IPS-20b (cell line): ENCODE results near the gene OR4F15.
"Not testable (repeated sequence)": the region's sequence is repeated elsewhere in the genome, so short reads cannot be mapped to it uniquely, and the experiment has no call there.

Experiments
- H3K27ac ChIP-seq: one replicate; pipeline ENCODE4 v1.5.1; 2013; ENCODE audit warnings: low read length
- H3K27me3 ChIP-seq: 2 replicates; pipeline ENCODE4 v1.6.1; 2013; ENCODE audit warnings: mild to moderate bottlenecking, low read length, inconsistent platforms; ENCODE audit not compliant: insufficient read depth
- H3K36me3 ChIP-seq: 2 replicates; pipeline ENCODE4 v1.6.1; 2013; ENCODE audit warnings: low read depth, mild to moderate bottlenecking, inconsistent platforms, low read length, moderate library complexity; ENCODE audit not compliant: insufficient read depth
- H3K4me1 ChIP-seq: 2 replicates; pipeline ENCODE4 v1.6.1; 2013; ENCODE audit warnings: mild to moderate bottlenecking, control low read depth, inconsistent platforms, low read length, moderate library complexity; ENCODE audit not compliant: insufficient read depth
- H3K4me3 ChIP-seq: 2 replicates; pipeline ENCODE4 v1.5.1; 2013; ENCODE audit warnings: mild to moderate bottlenecking, low read length, inconsistent platforms
- H3K9ac ChIP-seq: 2 replicates; pipeline ENCODE4 v1.6.1; 2013; ENCODE audit warnings: low read depth, mild to moderate bottlenecking, inconsistent platforms, low read length, moderate library complexity
- H3K9me3 ChIP-seq: 2 replicates; pipeline ENCODE4 v1.6.1; 2013; ENCODE audit warnings: mild to moderate bottlenecking, low read depth, low read length, inconsistent platforms; ENCODE audit not compliant: insufficient read depth

OR4F15 gene, protein sequence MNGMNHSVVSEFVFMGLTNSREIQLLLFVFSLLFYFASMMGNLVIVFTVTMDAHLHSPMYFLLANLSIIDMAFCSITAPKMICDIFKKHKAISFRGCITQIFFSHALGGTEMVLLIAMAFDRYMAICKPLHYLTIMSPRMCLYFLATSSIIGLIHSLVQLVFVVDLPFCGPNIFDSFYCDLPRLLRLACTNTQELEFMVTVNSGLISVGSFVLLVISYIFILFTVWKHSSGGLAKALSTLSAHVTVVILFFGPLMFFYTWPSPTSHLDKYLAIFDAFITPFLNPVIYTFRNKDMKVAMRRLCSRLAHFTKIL

DNA sequence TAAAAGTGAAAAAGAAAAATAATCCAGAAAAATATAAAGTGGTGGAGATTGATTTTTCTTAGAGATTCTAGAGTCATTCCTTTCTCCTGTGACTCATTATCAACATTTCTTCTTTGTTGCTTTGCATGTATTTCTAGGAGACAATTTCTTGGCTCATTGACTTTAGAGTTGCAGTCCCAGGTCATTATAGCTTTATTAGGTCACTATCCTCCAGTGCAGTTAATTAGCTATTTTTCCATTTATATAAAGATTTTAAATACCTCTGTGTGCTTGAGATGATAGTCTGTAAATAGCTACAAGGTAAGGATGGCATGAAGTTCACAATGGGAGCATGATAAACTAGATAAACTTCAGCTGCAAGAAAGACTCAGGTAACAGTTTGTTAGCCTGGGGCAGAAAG is at the start of gene OR4F15:
Gene OR4F15, plus strand, starts transcription at position 301 of the 400 bp plus-strand sequence. CDS start 5,985 bp downstream, outside the sequence.
- H3K27me3 ChIP-seq: no peaks in the 10 kb centered on the region
- H3K9ac ChIP-seq: no peak within 1 kb of the TSS
- H3K4me3 ChIP-seq: no peak within 1 kb of the TSS
- no peaks in the 10 kb centered on the region for H3K4me1 ChIP-seq
- no peak within 1 kb of the TSS for H3K27ac ChIP-seq
- H3K36me3 ChIP-seq: no peaks in the 10 kb centered on the region
- H3K9me3 ChIP-seq: no peaks in the 10 kb centered on the region

DNA sequence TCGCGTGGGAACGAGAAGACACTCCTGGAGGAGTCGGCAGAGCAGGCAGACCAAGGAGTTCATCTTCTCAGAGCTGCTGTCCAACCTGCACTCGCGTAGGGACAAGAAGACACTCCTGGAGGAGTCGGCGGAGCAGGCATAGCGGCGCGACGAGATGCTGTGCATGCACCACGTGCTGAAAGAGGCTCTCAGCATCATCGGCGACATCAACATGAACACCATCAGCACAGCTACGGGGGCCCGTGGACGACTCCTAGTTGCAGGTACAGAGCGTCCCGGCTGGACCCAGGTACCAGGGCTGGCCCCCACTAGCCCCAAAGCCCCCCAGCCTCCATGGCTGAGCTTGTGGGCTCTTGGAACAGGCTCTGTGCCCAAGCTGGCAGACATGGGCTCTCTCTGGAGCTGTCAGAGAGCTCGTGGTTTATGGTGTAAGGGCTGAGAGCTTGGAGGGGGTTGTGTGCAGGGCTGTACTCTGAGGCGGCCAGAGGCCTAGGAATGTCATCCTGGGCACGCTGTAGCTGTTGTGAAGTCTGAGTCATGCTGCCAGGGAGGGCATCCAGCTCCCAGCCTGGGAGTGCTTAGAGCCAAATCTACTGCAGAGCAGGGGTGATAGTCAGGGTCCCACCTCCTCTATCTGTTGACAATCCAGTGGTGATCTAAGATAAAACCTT is 47.2 kb upstream of the OR4F15 start:
- not testable (repeated sequence) for H3K36me3 ChIP-seq, H3K9me3 ChIP-seq, H3K4me3 ChIP-seq, H3K4me1 ChIP-seq, H3K9ac ChIP-seq, H3K27me3 ChIP-seq, H3K27ac ChIP-seq

DNA sequence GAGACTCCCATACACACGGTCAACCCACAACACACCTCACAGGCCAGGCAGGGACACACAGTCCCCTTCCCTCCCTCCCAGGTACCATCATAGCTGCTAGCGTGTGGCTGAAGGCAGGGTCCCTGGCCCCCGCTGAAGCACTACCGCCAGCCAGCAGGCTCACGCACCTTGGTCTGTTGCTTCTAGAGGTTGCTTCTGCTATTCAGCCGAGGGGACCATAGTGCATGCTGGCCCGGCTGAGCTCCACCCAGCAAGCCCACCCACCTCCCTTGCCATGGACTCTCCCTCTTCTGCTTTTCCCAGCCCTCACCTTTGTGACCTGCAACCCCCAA is 46.7 kb upstream of the OR4F15 start:
- H3K4me1 ChIP-seq, H3K27me3 ChIP-seq, H3K4me3 ChIP-seq, H3K9ac ChIP-seq, H3K9me3 ChIP-seq, H3K36me3 ChIP-seq, H3K27ac ChIP-seq: not testable (repeated sequence)

DNA sequence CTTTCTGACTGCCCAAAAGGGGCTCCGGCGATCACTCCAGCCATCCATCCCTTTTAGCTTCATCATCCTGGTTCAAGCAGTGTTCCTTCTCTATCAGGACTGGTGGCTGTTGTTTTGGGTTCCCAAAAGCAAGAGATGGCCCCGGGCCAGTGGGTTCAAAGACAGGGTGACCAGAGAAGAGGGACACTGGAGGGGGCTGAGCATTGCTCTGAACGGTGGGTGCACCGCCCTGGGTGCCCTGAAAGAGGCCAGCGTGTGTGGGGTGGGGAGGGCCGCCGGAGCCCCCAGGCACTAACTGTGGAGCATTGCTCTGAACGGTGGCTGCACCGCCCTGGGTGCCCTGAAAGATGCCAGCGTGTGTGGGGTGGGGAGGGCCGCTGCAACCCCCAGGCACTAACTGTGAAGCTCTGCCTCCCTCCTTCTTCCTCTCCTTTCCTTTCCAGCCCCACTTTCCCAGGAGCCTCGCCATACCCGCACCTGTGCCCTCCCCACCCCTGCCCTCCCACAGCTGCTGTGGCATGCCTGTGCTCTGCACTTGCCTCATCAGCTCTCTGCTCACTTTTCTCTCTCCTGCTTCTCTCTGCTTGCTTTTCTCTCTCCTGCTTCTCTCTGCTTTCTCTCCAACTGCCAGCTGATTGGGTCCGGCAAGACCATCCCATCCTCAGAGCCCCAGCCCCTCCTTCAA is 46.1 kb upstream of the OR4F15 start:
- H3K36me3 ChIP-seq: no peaks in the 10 kb centered on the region
- H3K9me3 ChIP-seq: no peaks in the 10 kb centered on the region
- no peaks in the 10 kb centered on the region for H3K27me3 ChIP-seq
- H3K4me1 ChIP-seq: no peaks in the 10 kb centered on the region
- H3K4me3 ChIP-seq: no peak overlapping the region
- H3K27ac ChIP-seq: no peak overlapping the region
- H3K9ac ChIP-seq: no peak overlapping the region

DNA sequence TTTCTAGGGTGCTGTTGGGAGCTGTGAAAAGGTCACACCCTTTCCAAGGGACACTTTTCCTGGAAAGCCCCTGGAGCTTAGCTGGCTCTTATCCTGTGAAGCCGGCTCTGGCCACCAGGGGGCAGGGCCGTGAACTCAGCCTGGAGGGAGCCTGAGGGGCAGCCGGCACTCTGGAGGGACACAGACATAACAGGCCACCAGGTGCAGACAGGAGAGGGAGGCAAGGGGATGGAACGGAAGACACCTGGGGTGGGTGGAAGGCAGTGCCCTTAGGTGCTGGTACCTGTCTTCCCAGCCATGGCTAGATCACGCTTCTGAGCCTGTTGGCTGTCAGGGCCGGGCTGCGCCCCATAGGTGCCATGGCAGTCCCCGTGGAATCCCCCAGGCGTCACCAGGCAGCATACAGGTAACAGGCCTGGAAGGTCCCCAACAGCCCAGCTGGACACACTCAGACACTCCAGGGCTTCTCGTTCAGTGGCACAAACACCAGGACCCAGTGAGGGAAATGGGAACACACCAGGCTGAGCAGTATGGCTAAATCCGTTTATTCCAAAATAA is 44.8 kb upstream of the OR4F15 start:
- not testable (repeated sequence) for H3K4me1 ChIP-seq, H3K4me3 ChIP-seq, H3K9me3 ChIP-seq, H3K9ac ChIP-seq, H3K36me3 ChIP-seq, H3K27ac ChIP-seq, H3K27me3 ChIP-seq

DNA sequence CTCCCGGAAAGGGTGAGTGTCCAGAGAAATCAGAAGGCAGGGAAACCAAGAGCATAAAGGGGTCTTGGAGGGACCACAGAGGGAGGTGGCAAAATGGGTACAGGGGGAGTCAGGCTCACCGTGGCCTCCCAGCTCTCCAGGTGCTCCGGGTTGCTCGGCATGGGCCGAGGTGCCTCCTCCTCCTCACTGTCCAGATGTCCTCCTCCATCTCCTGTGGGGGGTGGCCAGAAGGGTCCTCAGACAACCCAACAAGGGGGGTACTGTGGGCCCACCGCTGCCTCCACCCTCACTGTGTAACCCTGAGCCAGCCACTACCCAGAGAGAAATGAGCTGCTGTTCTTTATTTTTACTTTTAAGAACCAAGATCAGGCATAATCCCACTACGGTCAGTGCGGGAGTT is 39.1 kb upstream of the OR4F15 start:
- Histone ChIP-seq H3K9me3 (no peaks in the 10 kb centered on the region), H3K9ac (no peak overlapping the region), H3K4me3 (no peak overlapping the region), H3K27ac (no peak overlapping the region), H3K36me3 (no peaks in the 10 kb centered on the region), H3K27me3 (no peaks in the 10 kb centered on the region), H3K4me1 (no peaks in the 10 kb centered on the region)

DNA sequence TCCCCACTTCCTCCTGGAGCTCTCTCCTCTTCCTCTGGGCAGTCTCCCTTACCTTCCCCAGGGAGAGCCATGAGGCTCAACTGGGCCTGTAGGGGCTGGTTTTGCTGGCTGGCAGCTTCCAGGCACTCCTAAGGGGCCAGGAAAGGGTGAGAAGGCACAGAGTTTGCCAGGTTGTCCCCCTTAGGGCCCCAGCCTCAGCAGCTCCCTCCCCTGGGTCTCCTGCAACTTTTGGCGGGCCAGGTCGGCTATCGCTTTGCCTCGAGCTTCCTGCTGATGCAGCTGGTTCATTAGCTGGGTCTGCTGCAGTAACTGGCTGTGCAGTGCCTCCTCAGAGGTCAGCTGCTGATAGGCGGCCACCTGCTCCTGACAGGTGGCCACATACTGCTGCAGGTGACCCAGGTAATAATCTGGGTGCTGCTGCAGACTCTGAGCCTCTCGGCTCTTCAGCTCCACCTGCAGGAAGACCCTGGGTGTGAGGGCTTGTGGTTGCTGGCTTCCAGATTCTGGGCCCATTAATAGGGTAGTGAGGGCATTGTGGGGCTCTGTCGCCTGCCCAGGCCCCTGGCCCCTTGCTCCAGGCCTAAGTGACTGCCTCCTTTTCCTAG is 38.4 kb upstream of the OR4F15 start:
- Histone ChIP-seq H3K36me3 (no peaks in the 10 kb centered on the region), H3K4me3 (no peak overlapping the region), H3K9me3 (no peaks in the 10 kb centered on the region), H3K27me3 (no peaks in the 10 kb centered on the region), H3K9ac (no peak overlapping the region), H3K4me1 (no peaks in the 10 kb centered on the region), H3K27ac (no peak overlapping the region)

DNA sequence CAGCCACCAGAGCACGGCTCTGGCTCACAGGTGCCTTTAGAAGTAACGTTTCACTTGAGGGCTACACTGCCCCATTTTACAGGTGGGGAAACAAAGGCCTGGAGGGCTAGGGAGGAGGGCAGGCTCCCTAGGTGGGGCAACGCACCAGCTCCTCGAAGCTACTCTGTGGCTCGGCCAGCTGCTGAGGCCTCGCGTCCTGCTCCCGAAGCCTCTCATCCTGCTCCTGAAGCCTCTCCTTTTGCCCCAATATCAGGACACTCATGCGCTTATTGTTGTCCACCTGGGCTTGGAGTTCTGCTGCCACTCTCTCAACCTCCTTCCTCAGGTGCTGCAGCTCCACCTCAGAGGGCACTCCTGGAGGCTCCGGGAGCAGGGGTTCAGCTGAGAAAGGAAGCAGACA is 36.9 kb upstream of the OR4F15 start:
- H3K27me3 ChIP-seq: no peaks in the 10 kb centered on the region
- no peak overlapping the region for H3K4me3 ChIP-seq
- H3K4me1 ChIP-seq: no peaks in the 10 kb centered on the region
- no peak overlapping the region for H3K27ac ChIP-seq
- no peak overlapping the region for H3K9ac ChIP-seq
- no peaks in the 10 kb centered on the region for H3K9me3 ChIP-seq
- no peaks in the 10 kb centered on the region for H3K36me3 ChIP-seq

DNA sequence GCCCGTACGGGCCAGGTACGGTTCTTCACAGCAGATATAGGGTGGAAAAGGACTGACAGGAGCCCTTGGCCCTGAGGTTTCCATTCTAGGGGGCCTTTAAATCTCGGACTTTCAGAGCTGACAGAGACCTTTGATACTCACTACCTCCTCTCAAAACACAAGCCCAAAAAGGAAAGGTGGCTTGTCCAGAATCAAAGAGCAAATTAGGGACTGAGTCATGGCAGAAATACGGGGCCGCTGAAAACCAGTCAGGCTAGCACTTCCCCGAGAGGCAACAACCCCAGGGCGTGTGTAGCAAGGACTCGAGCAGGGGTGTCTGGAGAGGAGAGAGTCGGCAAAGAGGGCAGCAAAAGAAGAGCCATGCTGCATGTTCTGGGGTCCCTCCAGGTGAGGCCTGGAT is 33.4 kb upstream of the OR4F15 start:
- H3K36me3 ChIP-seq, H3K27me3 ChIP-seq, H3K4me3 ChIP-seq, H3K4me1 ChIP-seq, H3K27ac ChIP-seq, H3K9ac ChIP-seq, H3K9me3 ChIP-seq: not testable (repeated sequence)

DNA sequence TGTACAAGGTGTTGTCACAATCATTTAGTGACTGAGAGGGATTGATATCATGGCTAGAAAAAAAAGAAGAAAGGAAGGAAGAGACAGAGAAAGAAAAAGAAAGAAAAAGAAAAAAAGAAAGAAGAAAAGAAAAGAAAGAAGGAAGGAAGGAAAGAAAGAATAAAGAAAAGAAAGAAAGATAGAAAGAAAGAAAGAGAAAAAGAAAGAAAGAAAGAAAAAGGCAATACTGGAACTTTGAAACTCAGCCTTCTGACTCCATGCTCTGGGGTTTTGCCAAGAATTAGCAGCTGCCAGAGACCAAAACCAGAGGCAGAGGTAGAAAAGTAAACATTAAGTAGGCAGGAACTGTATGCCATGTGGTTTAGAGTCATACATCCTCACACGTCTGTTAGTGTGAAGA is 31.8 kb upstream of the OR4F15 start:
- H3K27me3 ChIP-seq, H3K4me1 ChIP-seq, H3K9ac ChIP-seq, H3K4me3 ChIP-seq, H3K27ac ChIP-seq, H3K36me3 ChIP-seq, H3K9me3 ChIP-seq: not testable (repeated sequence)

DNA sequence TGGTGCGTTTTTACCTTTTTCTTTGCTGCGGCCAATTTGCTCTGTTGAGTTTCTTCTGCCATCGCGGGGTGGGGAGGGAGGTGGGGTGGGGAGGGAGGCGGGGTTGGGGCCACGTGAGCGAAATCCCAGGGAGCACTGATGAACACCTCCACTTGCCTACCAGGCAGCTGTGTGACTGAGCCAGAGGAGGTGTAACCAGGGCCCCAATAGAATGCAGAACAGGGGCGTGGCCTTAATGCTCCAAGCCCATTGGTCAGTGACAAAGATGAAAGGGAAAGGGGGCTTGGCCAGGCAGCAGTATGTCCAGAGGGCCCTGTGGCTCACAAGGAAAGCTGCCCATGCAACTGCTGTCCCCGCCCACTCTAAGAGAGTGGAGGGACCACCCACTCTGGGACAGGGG is 30.1 kb upstream of the OR4F15 start:
- no peaks in the 10 kb centered on the region for H3K36me3 ChIP-seq
- H3K4me1 ChIP-seq: no peaks in the 10 kb centered on the region
- H3K9ac ChIP-seq: no peak overlapping the region
- no peak overlapping the region for H3K27ac ChIP-seq
- H3K4me3 ChIP-seq: no peak overlapping the region
- H3K27me3 ChIP-seq: no peaks in the 10 kb centered on the region
- no peaks in the 10 kb centered on the region for H3K9me3 ChIP-seq

DNA sequence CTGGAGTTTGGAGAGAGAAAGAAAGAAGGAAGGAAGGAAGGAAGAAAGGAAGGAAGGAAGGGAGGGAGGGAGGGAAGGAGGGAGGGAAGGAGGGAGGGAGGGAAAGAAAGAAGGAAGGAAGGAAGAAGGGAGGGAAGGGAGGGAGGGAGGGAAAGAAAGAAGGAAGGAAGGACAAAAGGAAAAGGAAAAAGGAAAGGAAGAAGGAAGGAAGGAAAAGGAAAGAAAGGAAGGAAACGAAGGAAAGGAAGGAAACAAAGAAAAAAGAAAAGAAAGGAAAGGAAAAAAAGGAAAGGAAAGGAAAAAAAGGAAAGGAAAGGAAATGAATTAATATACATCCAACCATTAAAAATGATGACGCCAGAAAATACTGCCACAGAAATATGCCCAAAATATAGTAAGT is 27.4 kb upstream of the OR4F15 start:
- no peak overlapping the region for H3K4me3 ChIP-seq
- no peaks in the 10 kb centered on the region for H3K9me3 ChIP-seq
- H3K27me3 ChIP-seq: no peaks in the 10 kb centered on the region

More for the DNA sequence above, 27.4 kb upstream of the OR4F15 start:
- Histone ChIP-seq H3K27ac (no peak overlapping the region), H3K4me1 (no peaks in the 10 kb centered on the region), H3K9ac (no peak overlapping the region), H3K36me3 (no peaks in the 10 kb centered on the region)
